SK-N-SH treated with all-trans-retinoic acid at 6 μM for 48 hours (cell line): Measurements from ENCODE around the gene COBL.

Experiments
- ATAC-seq: fragments of 200-7000 bp; cut with Tn5 transposase; 3 replicates; pipeline ENCODE4 v1.9.1; 2020; ENCODE audit warnings: mild to moderate bottlenecking, moderate library complexity
- ARNTL ChIP-seq: fragments of 450-650 bp; formaldehyde crosslinking; IDR thresholded peaks from 2 replicates; pipeline ENCODE4 v1.5.0; 2020; ENCODE audit warnings: low read depth, mild to moderate bottlenecking, moderate library complexity, borderline replicate concordance
- BACH2 ChIP-seq: fragments of 250-450 bp; sonication (Bioruptor Pico); IDR thresholded peaks from 2 replicates; pipeline ENCODE4 v1.9.0; 2021; ENCODE audit warnings: mild to moderate bottlenecking, borderline replicate concordance
- ESRRG ChIP-seq: fragments of 250-450 bp; sonication (Bioruptor Pico); IDR thresholded peaks from 2 replicates; pipeline ENCODE4 v1.6.1; 2021; ENCODE audit warnings: mild to moderate bottlenecking
- GLIS3 ChIP-seq: fragments of 250-450 bp; sonication (Bioruptor Pico); IDR thresholded peaks from 2 replicates; pipeline ENCODE4 v1.5.0; 2020; ENCODE audit warnings: mild to moderate bottlenecking, moderate library complexity
- ISL1 ChIP-seq: fragments of 250-450 bp; sonication (Bioruptor Pico); IDR thresholded peaks from 2 replicates; pipeline ENCODE4 v2.1.2; 2022; ENCODE audit warnings: mild to moderate bottlenecking, moderate library complexity
- OSR1 ChIP-seq: fragments of 250-450 bp; sonication (Bioruptor Pico); IDR thresholded peaks from 2 replicates; pipeline ENCODE4 v1.8.0; 2022; ENCODE audit warnings: moderate library complexity, mild to moderate bottlenecking, inconsistent platforms
- PPARA ChIP-seq: fragments of 250-450 bp; sonication (Bioruptor Pico); IDR thresholded peaks from 2 replicates; pipeline ENCODE4 v1.5.0; 2020; ENCODE audit warnings: mild to moderate bottlenecking, borderline replicate concordance
- RARB ChIP-seq: fragments of 250-450 bp; sonication (Bioruptor Pico); IDR thresholded peaks from 2 replicates; pipeline ENCODE4 v1.8.0; 2021; ENCODE audit warnings: mild to moderate bottlenecking, moderate library complexity
- SNAI2 ChIP-seq: fragments of 250-450 bp; sonication (Bioruptor Pico); IDR thresholded peaks from 2 replicates; pipeline ENCODE4 v1.5.0; 2020; ENCODE audit warnings: mild to moderate bottlenecking, moderate library complexity
- TCF4 ChIP-seq: fragments of 250-450 bp; sonication (Bioruptor Pico); IDR thresholded peaks from 2 replicates; pipeline ENCODE4 v1.8.0; 2021; ENCODE audit warnings: mild to moderate bottlenecking, moderate library complexity, borderline replicate concordance
- TOX ChIP-seq: fragments of 250-450 bp; sonication (Bioruptor Pico); IDR thresholded peaks from 2 replicates; pipeline ENCODE4 v1.8.0; 2021; ENCODE audit warnings: mild to moderate bottlenecking, moderate library complexity, borderline replicate concordance
- ZC3H10 ChIP-seq: fragments of 250-450 bp; sonication (Bioruptor Pico); IDR thresholded peaks from 2 replicates; pipeline ENCODE4 v1.5.1; 2021; ENCODE audit warnings: mild to moderate bottlenecking, moderate library complexity
- ZFP3 ChIP-seq: fragments of 250-450 bp; sonication (Bioruptor Pico); IDR thresholded peaks from 2 replicates; pipeline ENCODE4 v1.5.0; 2020; ENCODE audit warnings: mild to moderate bottlenecking, moderate library complexity
- ZFP30 ChIP-seq: fragments of 450-650 bp; formaldehyde crosslinking; IDR thresholded peaks from 2 replicates; pipeline ENCODE4 v1.5.0; 2022; ENCODE audit warnings: mild to moderate bottlenecking, moderate library complexity
- ZNF565 ChIP-seq: fragments of 450-650 bp; formaldehyde crosslinking; conservative IDR thresholded peaks from 2 replicates; pipeline ENCODE4 v1.5.0; 2020; ENCODE audit warnings: low read depth, mild to moderate bottlenecking, moderate library complexity
- ZNF70 ChIP-seq: fragments of 450-650 bp; formaldehyde crosslinking; IDR thresholded peaks from 2 replicates; pipeline ENCODE4 v1.5.0; 2020; ENCODE audit warnings: mild to moderate bottlenecking, moderate library complexity
- ZNF8 ChIP-seq: fragments of 450-650 bp; formaldehyde crosslinking; IDR thresholded peaks from 2 replicates; pipeline ENCODE4 v1.5.0; 2020; ENCODE audit warnings: mild to moderate bottlenecking, moderate library complexity
- TF ChIP-seq, protein P1 (sequence below): fragments of 250-450 bp; sonication (Bioruptor Pico); IDR thresholded peaks from 2 replicates; pipeline ENCODE4 v1.8.0; 2021; ENCODE audit warnings: low read depth, mild to moderate bottlenecking, moderate library complexity, borderline replicate concordance
- TF ChIP-seq, protein P2 (sequence below): fragments of 250-450 bp; sonication (Bioruptor Pico); IDR thresholded peaks from 2 replicates; pipeline ENCODE4 v1.8.0; 2020; ENCODE audit warnings: mild to moderate bottlenecking, moderate library complexity, borderline replicate concordance
- TF ChIP-seq, protein P3 (sequence below): fragments of 250-450 bp; sonication (Bioruptor Pico); IDR thresholded peaks from 2 replicates; pipeline ENCODE4 v1.5.1; 2020; ENCODE audit warnings: low read depth, mild to moderate bottlenecking, moderate library complexity
- TF ChIP-seq, protein P4 (sequence below): fragments of 250-450 bp; sonication (Bioruptor Pico); IDR thresholded peaks from 2 replicates; pipeline ENCODE4 v1.5.0; 2020; ENCODE audit warnings: mild to moderate bottlenecking, moderate library complexity

Gene COBL

DNA sequence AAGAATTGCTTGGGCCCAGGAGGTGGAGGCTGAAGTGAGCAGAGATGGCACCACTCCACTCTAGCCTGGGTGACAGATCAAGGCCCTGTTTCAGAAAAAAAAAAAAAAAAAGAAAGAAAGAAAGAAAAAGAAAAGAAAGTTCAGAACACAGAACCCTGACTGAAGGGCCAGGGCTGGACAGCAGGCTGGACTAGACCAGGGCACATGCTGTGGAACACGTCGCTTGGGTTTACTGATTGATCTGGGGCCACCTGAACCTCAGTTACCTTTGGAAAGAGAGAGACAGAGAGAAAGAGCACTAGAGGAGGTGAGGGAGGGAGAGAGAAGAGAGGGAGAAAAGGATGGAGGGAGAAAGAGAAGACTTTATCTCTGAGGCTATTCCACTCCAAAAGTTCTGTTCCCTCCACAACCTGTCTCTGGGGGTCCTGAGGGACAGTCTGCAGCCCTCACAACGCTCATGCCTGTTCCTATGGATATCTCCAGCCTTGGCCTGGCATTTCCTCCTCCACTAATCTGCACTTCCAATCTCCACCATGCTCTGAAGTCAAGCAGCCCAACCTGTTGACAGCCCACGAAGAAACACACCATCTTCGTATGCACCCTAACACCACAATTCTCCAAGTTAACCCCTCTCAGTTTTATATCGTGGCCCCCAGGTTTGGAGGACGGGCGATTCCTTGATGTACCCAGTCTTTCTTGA lies 81.8 kb downstream of the COBL start:
- no peak for TF ChIP-seq ISL1
- no peak for TF ChIP-seq ESRRG
- no peak for ATAC-seq

DNA sequence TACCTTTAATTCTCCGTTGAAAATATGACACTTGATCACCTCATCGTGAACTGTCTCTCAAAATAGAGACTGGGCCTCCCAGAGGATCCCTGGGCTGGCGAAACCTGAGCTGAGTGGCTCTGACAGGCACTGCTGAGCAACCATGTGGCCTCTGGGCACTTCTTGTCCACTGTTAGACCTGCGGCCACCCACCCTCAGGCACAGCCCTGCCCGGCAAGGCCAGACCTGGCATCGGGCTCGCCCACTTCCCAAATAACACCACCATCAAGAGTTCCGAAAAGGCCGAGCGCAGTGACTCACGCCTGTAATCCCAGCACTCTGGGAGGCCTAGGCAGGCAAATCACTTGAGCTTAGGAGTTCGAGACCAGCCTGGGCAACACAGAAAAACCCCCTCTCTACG lies 82.5 kb downstream of the COBL start:
- TF ChIP-seq ZNF8 (CRISPR knock-in tag) (no peak), OSR1 (CRISPR knock-in tag) (no peak), TOX (CRISPR knock-in tag) (no peak), ZC3H10 (CRISPR knock-in tag) (no peak), ZNF70 (CRISPR knock-in tag) (no peak), TCF4 (CRISPR knock-in tag) (no peak), ARNTL (CRISPR knock-in tag) (no peak), BACH2 (no peak), ZFP3 (CRISPR knock-in tag) (no peak), SNAI2 (CRISPR knock-in tag) (no peak), ZFP30 (CRISPR knock-in tag) (no peak), GLIS3 (CRISPR knock-in tag) (no peak), ISL1 (no peak)
- TF ChIP-seq, protein P1, sequence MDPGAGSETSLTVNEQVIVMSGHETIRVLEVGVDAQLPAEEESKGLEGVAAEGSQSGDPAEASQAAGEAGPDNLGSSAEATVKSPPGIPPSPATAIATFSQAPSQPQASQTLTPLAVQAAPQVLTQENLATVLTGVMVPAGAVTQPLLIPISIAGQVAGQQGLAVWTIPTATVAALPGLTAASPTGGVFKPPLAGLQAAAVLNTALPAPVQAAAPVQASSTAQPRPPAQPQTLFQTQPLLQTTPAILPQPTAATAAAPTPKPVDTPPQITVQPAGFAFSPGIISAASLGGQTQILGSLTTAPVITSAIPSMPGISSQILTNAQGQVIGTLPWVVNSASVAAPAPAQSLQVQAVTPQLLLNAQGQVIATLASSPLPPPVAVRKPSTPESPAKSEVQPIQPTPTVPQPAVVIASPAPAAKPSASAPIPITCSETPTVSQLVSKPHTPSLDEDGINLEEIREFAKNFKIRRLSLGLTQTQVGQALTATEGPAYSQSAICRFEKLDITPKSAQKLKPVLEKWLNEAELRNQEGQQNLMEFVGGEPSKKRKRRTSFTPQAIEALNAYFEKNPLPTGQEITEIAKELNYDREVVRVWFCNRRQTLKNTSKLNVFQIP (CRISPR knock-in tag), result no peak
- TF ChIP-seq, protein P2, sequence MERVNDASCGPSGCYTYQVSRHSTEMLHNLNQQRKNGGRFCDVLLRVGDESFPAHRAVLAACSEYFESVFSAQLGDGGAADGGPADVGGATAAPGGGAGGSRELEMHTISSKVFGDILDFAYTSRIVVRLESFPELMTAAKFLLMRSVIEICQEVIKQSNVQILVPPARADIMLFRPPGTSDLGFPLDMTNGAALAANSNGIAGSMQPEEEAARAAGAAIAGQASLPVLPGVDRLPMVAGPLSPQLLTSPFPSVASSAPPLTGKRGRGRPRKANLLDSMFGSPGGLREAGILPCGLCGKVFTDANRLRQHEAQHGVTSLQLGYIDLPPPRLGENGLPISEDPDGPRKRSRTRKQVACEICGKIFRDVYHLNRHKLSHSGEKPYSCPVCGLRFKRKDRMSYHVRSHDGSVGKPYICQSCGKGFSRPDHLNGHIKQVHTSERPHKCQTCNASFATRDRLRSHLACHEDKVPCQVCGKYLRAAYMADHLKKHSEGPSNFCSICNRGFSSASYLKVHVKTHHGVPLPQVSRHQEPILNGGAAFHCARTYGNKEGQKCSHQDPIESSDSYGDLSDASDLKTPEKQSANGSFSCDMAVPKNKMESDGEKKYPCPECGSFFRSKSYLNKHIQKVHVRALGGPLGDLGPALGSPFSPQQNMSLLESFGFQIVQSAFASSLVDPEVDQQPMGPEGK (CRISPR knock-in tag), result no peak
- TF ChIP-seq, protein P3, sequence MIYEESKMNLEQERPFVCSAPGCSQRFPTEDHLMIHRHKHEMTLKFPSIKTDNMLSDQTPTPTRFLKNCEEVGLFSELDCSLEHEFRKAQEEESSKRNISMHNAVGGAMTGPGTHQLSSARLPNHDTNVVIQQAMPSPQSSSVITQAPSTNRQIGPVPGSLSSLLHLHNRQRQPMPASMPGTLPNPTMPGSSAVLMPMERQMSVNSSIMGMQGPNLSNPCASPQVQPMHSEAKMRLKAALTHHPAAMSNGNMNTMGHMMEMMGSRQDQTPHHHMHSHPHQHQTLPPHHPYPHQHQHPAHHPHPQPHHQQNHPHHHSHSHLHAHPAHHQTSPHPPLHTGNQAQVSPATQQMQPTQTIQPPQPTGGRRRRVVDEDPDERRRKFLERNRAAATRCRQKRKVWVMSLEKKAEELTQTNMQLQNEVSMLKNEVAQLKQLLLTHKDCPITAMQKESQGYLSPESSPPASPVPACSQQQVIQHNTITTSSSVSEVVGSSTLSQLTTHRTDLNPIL (CRISPR knock-in tag), result no peak
- no peak for ATAC-seq

DNA sequence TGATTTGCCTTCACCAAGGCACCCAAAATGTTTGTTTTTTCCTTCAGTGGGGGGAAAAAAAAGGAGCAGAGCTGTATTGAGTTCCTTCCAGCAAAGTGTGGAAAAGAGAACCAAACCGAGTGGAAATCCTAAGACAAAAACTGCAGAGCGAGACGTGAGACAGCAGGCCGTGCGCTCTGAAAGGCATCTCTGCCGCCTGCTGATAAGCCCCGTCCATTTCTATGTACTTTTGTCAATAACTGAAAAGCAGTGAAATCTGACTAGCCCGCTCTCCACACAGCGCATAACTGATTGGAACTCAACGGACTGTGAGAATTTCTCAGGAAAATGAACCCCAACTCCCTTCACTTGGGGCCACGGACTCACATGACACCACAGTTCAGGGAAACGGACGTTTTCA lies 83.2 kb downstream of the COBL start:
- ATAC-seq, result no peak
- TF ChIP-seq OSR1 (CRISPR knock-in tag) (no peak), BACH2 (no peak)

DNA sequence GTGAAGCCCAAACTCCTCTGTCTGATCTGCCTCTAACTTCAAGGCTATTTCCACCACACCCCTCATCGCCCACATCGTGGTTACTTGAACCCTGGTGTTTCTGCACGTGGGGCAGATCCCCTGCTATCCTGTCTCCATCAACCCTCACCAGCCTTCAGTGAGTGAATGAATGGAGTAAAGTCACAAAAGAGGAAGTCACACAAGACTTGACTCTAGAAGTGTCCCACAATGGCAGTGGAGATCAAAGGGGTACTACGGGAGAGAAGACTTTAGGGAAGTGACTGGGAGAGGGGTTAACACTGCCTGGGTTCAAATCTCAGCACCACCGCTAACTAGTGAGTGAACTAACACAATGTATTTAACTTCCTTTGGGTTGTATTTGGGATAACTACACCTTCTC lies 85.9 kb downstream of the COBL start:
- no peak for ATAC-seq

DNA sequence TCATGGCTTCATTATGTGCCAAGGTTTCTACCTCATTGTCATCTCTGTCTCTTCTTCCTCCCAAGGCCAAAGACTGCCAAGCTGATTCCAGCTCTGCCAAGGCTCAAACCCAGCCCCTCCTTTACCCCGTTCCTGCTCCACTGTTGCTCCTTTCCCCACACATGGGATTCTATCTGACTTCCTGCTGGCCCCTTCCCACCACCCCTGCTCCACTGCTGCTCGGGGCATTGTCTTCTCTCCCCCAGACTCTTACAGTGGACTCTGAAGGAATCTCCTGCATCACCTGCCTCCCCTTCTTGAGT lies 86.3 kb downstream of the COBL start:
- no peak for ATAC-seq
- no peak for TF ChIP-seq TOX (CRISPR knock-in tag)
- no peak for TF ChIP-seq SNAI2 (CRISPR knock-in tag)
- TF ChIP-seq, protein P1 (CRISPR knock-in tag), result no peak
- TF ChIP-seq ZFP3 (CRISPR knock-in tag), result no peak
- no peak for TF ChIP-seq ZFP30 (CRISPR knock-in tag)
- TF ChIP-seq ARNTL (CRISPR knock-in tag), result no peak
- TF ChIP-seq BACH2, result no peak
- TF ChIP-seq, protein P2 (CRISPR knock-in tag), result no peak
- TF ChIP-seq RARB (CRISPR knock-in tag), result no peak
- TF ChIP-seq PPARA (CRISPR knock-in tag), result no peak
- TF ChIP-seq, protein P4, sequence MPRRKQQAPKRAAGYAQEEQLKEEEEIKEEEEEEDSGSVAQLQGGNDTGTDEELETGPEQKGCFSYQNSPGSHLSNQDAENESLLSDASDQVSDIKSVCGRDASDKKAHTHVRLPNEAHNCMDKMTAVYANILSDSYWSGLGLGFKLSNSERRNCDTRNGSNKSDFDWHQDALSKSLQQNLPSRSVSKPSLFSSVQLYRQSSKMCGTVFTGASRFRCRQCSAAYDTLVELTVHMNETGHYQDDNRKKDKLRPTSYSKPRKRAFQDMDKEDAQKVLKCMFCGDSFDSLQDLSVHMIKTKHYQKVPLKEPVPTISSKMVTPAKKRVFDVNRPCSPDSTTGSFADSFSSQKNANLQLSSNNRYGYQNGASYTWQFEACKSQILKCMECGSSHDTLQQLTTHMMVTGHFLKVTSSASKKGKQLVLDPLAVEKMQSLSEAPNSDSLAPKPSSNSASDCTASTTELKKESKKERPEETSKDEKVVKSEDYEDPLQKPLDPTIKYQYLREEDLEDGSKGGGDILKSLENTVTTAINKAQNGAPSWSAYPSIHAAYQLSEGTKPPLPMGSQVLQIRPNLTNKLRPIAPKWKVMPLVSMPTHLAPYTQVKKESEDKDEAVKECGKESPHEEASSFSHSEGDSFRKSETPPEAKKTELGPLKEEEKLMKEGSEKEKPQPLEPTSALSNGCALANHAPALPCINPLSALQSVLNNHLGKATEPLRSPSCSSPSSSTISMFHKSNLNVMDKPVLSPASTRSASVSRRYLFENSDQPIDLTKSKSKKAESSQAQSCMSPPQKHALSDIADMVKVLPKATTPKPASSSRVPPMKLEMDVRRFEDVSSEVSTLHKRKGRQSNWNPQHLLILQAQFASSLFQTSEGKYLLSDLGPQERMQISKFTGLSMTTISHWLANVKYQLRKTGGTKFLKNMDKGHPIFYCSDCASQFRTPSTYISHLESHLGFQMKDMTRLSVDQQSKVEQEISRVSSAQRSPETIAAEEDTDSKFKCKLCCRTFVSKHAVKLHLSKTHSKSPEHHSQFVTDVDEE (CRISPR knock-in tag), result no peak
- no peak for TF ChIP-seq GLIS3 (CRISPR knock-in tag)
- TF ChIP-seq ZNF565 (CRISPR knock-in tag), result no peak
- TF ChIP-seq ZNF8 (CRISPR knock-in tag), result no peak

More for the DNA sequence above, 85.9 kb downstream of the COBL start:
- TF ChIP-seq TCF4 (CRISPR knock-in tag) (no peak), ZFP30 (CRISPR knock-in tag) (no peak), OSR1 (CRISPR knock-in tag) (no peak), ARNTL (CRISPR knock-in tag) (no peak), BACH2 (no peak)
